ENCODE results near the gene NCOA6. TPM values are rescaled to one million over a fixed set of nuclear protein-coding genes. Genes with fewer than 3 reads are reported as not detected.
A peak's percentile ranks its signal among the peaks of the same experiment; 100 is the strongest.

The NCOA6 gene
- total and polyA plus RNA-seq, 2 donors (not counting 1 experiment from before 2014, with no cell fraction given): 16.0 to 31.9 TPM

DNA sequence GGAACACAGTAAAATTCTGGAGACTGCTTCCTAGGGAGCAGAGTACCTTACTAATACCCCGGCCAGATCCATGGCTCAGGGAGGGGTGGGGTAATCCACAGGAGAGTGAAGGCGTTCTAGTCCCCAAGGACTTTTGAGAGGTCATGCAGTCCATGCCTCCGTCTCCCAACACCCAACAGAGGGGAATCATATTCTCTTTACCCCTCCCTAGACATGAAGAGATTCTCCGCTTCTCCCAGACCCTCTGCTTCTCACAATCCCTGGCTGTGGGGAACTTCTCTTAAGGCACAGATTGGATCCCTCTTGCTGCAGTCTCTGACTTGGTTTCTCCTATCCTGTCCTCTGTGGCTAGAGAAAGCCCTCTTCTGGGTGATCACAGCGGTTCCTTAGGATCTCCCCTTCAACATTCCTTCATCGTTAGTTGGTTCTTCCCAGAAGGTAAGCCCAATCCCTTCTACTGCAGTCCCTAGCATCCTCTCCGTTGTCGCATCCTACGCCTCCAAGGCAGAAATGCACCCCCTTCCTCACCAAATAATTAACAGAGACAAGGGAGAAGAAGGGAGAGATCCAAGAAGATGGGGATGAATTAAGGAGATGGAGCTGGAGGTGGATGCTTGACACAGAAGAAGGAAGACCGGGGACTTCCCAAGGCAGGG is 46.6 kb upstream of the NCOA6 start:
- WGBS (ENCODE audit: insufficient coverage): 78% methylated on average over 6 of the region's 10 CpGs
- POLR2A ChIA-PET: no interaction called here

More for the DNA sequence above, 46.6 kb upstream of the NCOA6 start:
- peaks cover 33 to 39% of the 10 kb centered on the region in 2 donors for H3K4me1 ChIP-seq (ENCODE audit: control insufficient read depth in 2 of 2, insufficient read depth in 2 of 2, low read length in 2 of 2)
- no peaks in the 10 kb centered on the region for H4K20me1 ChIP-seq (ENCODE audit: control insufficient read depth, insufficient read depth, low read length, poor library complexity, severe bottlenecking)
- peak overlapping the region; percentile 96 for H2AFZ ChIP-seq (ENCODE audit: insufficient read depth, low read depth, low read length, poor library complexity, severe bottlenecking)
- TF ChIP-seq, protein P1, sequence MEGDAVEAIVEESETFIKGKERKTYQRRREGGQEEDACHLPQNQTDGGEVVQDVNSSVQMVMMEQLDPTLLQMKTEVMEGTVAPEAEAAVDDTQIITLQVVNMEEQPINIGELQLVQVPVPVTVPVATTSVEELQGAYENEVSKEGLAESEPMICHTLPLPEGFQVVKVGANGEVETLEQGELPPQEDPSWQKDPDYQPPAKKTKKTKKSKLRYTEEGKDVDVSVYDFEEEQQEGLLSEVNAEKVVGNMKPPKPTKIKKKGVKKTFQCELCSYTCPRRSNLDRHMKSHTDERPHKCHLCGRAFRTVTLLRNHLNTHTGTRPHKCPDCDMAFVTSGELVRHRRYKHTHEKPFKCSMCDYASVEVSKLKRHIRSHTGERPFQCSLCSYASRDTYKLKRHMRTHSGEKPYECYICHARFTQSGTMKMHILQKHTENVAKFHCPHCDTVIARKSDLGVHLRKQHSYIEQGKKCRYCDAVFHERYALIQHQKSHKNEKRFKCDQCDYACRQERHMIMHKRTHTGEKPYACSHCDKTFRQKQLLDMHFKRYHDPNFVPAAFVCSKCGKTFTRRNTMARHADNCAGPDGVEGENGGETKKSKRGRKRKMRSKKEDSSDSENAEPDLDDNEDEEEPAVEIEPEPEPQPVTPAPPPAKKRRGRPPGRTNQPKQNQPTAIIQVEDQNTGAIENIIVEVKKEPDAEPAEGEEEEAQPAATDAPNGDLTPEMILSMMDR (IDR thresholded peaks at IDR 0.05): no peak
- TF ChIP-seq EZH2 (IDR thresholded peaks at IDR 0.05; ENCODE audit: borderline replicate concordance, insufficient read depth, low read depth, low read length, poor library complexity, severe bottlenecking): no peak
- peak overlapping the region; percentile 95 for H3K4me2 ChIP-seq (replicated peaks; ENCODE audit: low read depth, low read length, poor library complexity, severe bottlenecking)
- peak overlapping the region in 1 of 2 donors; percentile 34 for H3K27ac ChIP-seq (ENCODE audit: low read length in 2 of 2)
- Mint-ChIP-seq H3K4me3 (peak overlapping the region; percentile 92), H3K27ac (peak overlapping the region; percentile 80), H3K9me3 (ENCODE audit: insufficient read depth) (no peaks in the 10 kb centered on the region), H3K4me1 (peaks cover 55% of the 10 kb centered on the region), H3K27me3 (no peaks in the 10 kb centered on the region)
- peak overlapping the region in 4 of 5 experiments; percentile 56 to 82 (median 60) for H3K4me3 ChIP-seq (ENCODE audit: control extremely low read depth in 1 of 5, extremely low read depth in 1 of 5, insufficient read depth in 1 of 5, low read depth in 2 of 5, low read length in 4 of 5)
- no peaks in the 10 kb centered on the region for H3K27me3 ChIP-seq (replicated peaks in 1 of 4; ENCODE audit: control extremely low read depth in 1 of 4, control insufficient read depth in 3 of 4, insufficient read depth in 4 of 4, low read length in 3 of 4)
- DNase-seq: peak; percentile 13
- CTCF ChIA-PET: interaction anchor here (0.6 to 1.9 kb wide), 7 partner anchors 23 to 528 kb away, joined by 3 to 5 read pairs (median 3); partner anchors contain the start of genes GSS, MYH7B and TRPC4AP
- no peak for ATAC-seq (ENCODE audit: low read depth)
- peaks cover 12% of the 10 kb centered on the region for H3K79me2 ChIP-seq (ENCODE audit: control insufficient read depth, insufficient read depth, low read length)
- H3K36me3 ChIP-seq (replicated peaks in 1 of 2; ENCODE audit: control extremely low read depth in 1 of 2, control insufficient read depth in 1 of 2, extremely low read depth in 1 of 2, insufficient read depth in 2 of 2, low read length in 1 of 2): no peaks in the 10 kb centered on the region
- H3K9me3 ChIP-seq (ENCODE audit: control extremely low read depth in 1 of 3, control insufficient read depth in 2 of 3, insufficient read depth in 1 of 3, low read length in 2 of 3): no peaks in the 10 kb centered on the region
- peak overlapping the region; percentile 71 for H3K9ac ChIP-seq (ENCODE audit: low read length)
- intact Hi-C loops (cut with micrococcal nuclease): loop anchor here (1.0 to 2.0 kb wide), 4 partner anchors 47 to 313 kb away; partner anchors contain the start of genes GSS, MAP1LC3A, MYH7B and NCOA6

Data from B cell (primary cell).